PC-3 (cell line): ENCODE results near the gene CBX1.

Source experiments
- CTCF ChIP-seq: fragments of 300-600 bp; sonication (generic); conservative IDR thresholded peaks from 2 replicates; pipeline ENCODE4 v1.5.1; 2017; ENCODE audit warnings: antibody characterized with exemption, low read depth, mild to moderate bottlenecking, low read length
- EZH2 ChIP-seq: fragments of 300-600 bp; sonication (generic); IDR thresholded peaks from one replicate; pipeline ENCODE4 v1.6.1; 2017; ENCODE audit warnings: antibody characterized with exemption, mild to moderate bottlenecking, low read length; ENCODE audit not compliant: unreplicated experiment
- EZH2phosphoT487 ChIP-seq: fragments of 300-600 bp; sonication (generic); IDR thresholded peaks from 2 replicates; pipeline ENCODE4 v1.6.1; 2018; ENCODE audit warnings: mild to moderate bottlenecking, antibody characterized with exemption, low read length, borderline replicate concordance

GRCh38 chr17:48129981-48130380 is 28.7 kb upstream of the CBX1 start:
- TF ChIP-seq EZH2phosphoT487: no peak
- TF ChIP-seq CTCF: no peak
- TF ChIP-seq EZH2: no peak
